C4-2B (cell line): ENCODE data around the gene SOBP.

Source experiments
- H3K27ac ChIP-seq: fragments of 450-650 bp; 2 replicates; pipeline ENCODE4 v1.5.1; 2017
- ZFX ChIP-seq: fragments of 450-650 bp; IDR thresholded peaks from 2 replicates; pipeline ENCODE4 v1.6.1; 2017
- TF ChIP-seq, protein P1 (sequence below): fragments of 450-650 bp; conservative IDR thresholded peaks from 2 replicates; pipeline ENCODE4 v1.5.1; 2017; ENCODE audit warnings: mild to moderate bottlenecking

The SOBP gene

GRCh38 chr6:107704347-107705013 lies 214.6 kb downstream of the SOBP start:
- TF ChIP-seq ZFX: no peak
- TF ChIP-seq, protein P1, sequence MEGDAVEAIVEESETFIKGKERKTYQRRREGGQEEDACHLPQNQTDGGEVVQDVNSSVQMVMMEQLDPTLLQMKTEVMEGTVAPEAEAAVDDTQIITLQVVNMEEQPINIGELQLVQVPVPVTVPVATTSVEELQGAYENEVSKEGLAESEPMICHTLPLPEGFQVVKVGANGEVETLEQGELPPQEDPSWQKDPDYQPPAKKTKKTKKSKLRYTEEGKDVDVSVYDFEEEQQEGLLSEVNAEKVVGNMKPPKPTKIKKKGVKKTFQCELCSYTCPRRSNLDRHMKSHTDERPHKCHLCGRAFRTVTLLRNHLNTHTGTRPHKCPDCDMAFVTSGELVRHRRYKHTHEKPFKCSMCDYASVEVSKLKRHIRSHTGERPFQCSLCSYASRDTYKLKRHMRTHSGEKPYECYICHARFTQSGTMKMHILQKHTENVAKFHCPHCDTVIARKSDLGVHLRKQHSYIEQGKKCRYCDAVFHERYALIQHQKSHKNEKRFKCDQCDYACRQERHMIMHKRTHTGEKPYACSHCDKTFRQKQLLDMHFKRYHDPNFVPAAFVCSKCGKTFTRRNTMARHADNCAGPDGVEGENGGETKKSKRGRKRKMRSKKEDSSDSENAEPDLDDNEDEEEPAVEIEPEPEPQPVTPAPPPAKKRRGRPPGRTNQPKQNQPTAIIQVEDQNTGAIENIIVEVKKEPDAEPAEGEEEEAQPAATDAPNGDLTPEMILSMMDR: peak; percentile 88
- H3K27ac ChIP-seq: no peak overlapping the region

DNA sequence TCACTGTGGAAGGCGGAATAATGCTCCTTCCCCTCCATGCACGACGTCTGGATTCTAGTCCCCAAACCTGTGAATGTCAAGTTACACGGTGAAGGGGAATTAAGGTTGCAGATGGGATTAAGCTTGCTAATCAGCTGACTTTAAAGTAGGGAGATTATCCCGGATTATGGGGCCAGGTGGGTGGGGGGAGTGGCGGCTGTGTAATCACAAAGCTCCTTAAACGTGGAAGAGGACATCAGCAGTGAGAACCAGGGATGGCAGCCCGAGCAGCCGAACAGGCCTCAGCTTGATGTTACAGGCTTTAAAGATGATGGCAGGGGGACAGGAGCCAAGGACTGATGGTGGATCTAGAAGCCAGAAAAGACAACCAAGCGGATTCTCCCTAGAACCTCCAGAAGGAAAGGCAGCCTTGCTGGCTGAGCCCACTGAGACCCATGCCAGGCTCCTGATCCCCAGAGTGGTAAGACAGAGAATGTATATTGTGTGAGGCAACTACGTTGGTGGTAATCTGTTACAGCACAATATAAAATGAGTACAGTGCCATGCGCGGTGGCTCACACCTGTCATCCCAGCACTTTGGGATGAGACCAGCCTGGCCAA lies 216.7 kb downstream of the SOBP start:
- TF ChIP-seq, protein P1: no peak
- TF ChIP-seq ZFX: no peak
- H3K27ac ChIP-seq: no peak overlapping the region

DNA sequence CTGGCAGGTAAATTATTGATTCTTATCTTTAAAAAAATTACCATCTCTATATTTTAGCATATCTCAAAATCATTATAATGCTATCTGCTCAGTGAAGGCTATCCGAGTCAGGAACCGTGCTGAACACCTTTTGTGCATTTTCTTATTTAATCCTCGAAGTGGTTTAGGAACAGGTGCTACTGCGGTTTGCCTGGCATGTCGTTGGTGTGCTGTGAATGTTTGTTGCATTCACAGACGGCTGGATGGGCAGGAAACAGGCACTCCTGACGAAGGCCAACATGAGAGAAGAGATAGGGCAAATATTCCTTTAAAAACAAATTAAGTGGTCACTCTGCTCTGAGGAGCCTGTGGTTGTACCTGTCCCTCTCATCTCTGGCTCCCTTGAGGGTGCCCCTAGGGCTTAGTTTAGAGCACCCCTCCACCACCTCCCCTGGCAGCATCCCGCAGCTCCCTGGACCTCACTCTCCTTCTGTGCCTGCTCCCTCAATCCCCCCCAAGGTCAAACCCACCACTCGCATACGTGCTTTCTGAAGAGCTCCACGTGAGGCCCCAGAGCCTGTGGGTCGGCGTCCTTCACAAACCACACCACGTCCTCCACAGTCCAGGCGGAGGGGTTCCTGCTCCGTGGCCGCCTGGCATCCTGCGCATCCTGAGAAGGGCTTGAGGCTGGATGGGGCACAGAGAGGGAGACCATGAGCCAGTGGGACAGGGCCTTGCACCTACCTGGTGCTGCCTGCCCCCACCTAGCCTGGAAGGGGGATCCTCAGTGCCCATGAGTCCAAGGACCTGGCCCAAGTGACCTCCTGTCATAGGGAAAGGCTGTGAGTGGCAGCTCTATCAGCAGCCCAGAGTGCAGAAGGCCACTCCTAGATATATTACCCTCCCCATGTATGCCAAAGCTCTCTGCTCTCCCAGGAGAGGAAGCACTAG lies 217.7 kb downstream of the SOBP start:
- H3K27ac ChIP-seq: no peak overlapping the region
- TF ChIP-seq, protein P1: no peak
- no peak for TF ChIP-seq ZFX

DNA sequence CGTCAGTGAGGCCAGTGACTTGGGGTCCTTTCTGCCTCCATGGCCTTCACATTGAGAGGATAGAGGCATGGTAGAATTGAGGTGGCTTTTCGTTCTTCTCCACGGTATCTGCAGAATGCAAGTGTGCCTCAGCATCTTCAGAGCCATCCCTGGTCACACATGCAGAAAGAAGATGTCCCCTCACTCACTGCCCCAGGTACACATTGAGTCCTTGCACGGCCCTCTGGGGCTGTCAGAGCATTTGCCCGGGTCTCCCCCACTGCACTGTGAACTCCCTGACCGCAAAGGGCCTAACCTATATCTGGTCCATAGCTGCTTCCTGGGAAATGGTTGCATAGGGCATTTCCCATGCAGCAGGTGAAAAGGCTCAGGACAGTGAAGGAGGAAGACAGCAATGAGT lies 218.5 kb downstream of the SOBP start:
- TF ChIP-seq ZFX: no peak
- TF ChIP-seq, protein P1: no peak
- no peak overlapping the region for H3K27ac ChIP-seq

- no peak overlapping the region for H3K27ac ChIP-seq
- no peak for TF ChIP-seq ZFX
- TF ChIP-seq, protein P1: no peak
Observed at GRCh38 chr6:107709341-107709740, 219.4 kb downstream of the SOBP start.
